CD4-positive, alpha-beta T cell (primary cell): Measurements from ENCODE around the gene EPB41L5. TPM values are rescaled to one million over a fixed set of nuclear protein-coding genes. Genes with fewer than 3 reads are reported as not detected.
"Not testable (repeated sequence)": the region's sequence is repeated elsewhere in the genome, so short reads cannot be mapped to it uniquely, and the experiment has no call there.

Experiments
- ATAC-seq: fragments of 200-7000 bp; cut with Tn5 transposase; one replicate; pipeline ENCODE4 v1.10.0; 2022; ENCODE audit warnings: mild to moderate bottlenecking; ENCODE audit not compliant: poor library complexity
- CTCF ChIA-PET: fragments of 350-600 bp; sonication (Branson Sonifier 250); formaldehyde crosslinking; loops from one replicate; lab custom pipeline; 2021; ENCODE audit warnings: antibody characterized with exemption, inconsistent platforms; lab: Charles Lee
- POLR2A ChIA-PET: fragments of 350-600 bp; sonication (Branson Sonifier 250); formaldehyde crosslinking; loops from one replicate; lab custom pipeline; 2021; ENCODE audit warnings: antibody characterized with exemption, inconsistent platforms; lab: Charles Lee
- DNase-seq, 14 experiments: peaks; one replicate each; pipeline ENCODE4 v3.0.0-alpha.2; 2013 to 2020; ENCODE audit warnings: mixed read lengths in 2 of 14
- H3K27ac ChIP-seq, 2 donors: one replicate each; pipeline versions ENCODE4 v1.5.1 to v1.7.0; 2013; ENCODE audit warnings: low read length in 2 of 2, low read depth in 1 of 2, mild to moderate bottlenecking in 1 of 2
- H3K27me3 ChIP-seq, 2 experiments: 1 replicate in 1 of 2; 2 replicates in 1 of 2; pipeline versions ENCODE4 v1.6.1 to v1.7.0; 2013; ENCODE audit warnings: low read length in 2 of 2, control low read depth in 1 of 2, mild to moderate bottlenecking in 1 of 2, moderate library complexity in 1 of 2; ENCODE audit not compliant: insufficient read depth in 2 of 2, control insufficient read depth in 1 of 2
- H3K36me3 ChIP-seq: one replicate; pipeline ENCODE4 v1.6.1; 2013; ENCODE audit warnings: low read length, control low read depth; ENCODE audit not compliant: insufficient read depth
- H3K4me1 ChIP-seq: one replicate; pipeline ENCODE4 v1.6.1; 2013; ENCODE audit warnings: low read length, control low read depth; ENCODE audit not compliant: insufficient read depth
- H3K4me3 ChIP-seq: one replicate; pipeline ENCODE4 v1.5.1; 2013; ENCODE audit warnings: mild to moderate bottlenecking, low read length, moderate library complexity
- H3K9me3 ChIP-seq, 2 experiments: 1 replicate in 1 of 2; 2 replicates in 1 of 2; pipeline versions ENCODE4 v1.6.1 to v1.7.0; 2013; ENCODE audit warnings: low read length in 2 of 2, mild to moderate bottlenecking in 2 of 2, control low read depth in 1 of 2, moderate library complexity in 1 of 2; ENCODE audit not compliant: control insufficient read depth in 1 of 2, insufficient read depth in 1 of 2
- H3K27ac Mint-ChIP-seq: one replicate; pipeline ENCODE4 v1.8.0; 2020; ENCODE audit warnings: mixed read lengths
- H3K27me3 Mint-ChIP-seq: one replicate; pipeline ENCODE4 v1.8.0; 2021; ENCODE audit warnings: mixed read lengths
- H3K36me3 Mint-ChIP-seq: one replicate; pipeline ENCODE4 v1.8.0; 2021; ENCODE audit warnings: low read depth, mixed read lengths
- H3K4me1 Mint-ChIP-seq: one replicate; pipeline ENCODE4 v1.8.0; 2021; ENCODE audit warnings: low read depth, mixed read lengths
- H3K4me3 Mint-ChIP-seq: one replicate; pipeline ENCODE4 v1.8.0; 2020; ENCODE audit warnings: mild to moderate bottlenecking, mixed read lengths
- H3K9me3 Mint-ChIP-seq: one replicate; pipeline ENCODE4 v1.8.0; 2020; ENCODE audit warnings: mixed read lengths
- CTCF ChIP-seq: fragments of 200-600 bp; IDR thresholded peaks from one replicate; pipeline ENCODE4 v1.8.0; 2022; ENCODE audit warnings: antibody characterized with exemption, mild to moderate bottlenecking
- intact Hi-C, 2 experiments: fragments of 100-400 bp; cut with DNase I in 1 of 2; cut with micrococcal nuclease in 1 of 2; formaldehyde crosslinking; loops; one replicate each; pipeline versions ENCODE4 v1.15.1 to v1.9.0; 2023 to 2025; cut with DNase I, micrococcal nuclease
- total RNA-seq, 174 experiments: library from RNA in 2 of 174; stranded (reverse) in 2 of 174; gene quantifications; one replicate each; pipeline ENCODE4 v1.2.3 and lab custom pipeline; 2021 to 2026

EPB41L5 gene
- total RNA-seq, 2 experiments from 2014 or later = 4.6 to 5.1 TPM

- no peaks in the 10 kb centered on the region for H3K36me3 ChIP-seq
- no peak overlapping the region for H3K27ac ChIP-seq
- Mint-ChIP-seq H3K27ac (no peak overlapping the region), H3K36me3 (peaks cover 14% of the 10 kb centered on the region), H3K4me1 (no peaks in the 10 kb centered on the region), H3K27me3 (no peaks in the 10 kb centered on the region), H3K4me3 (no peak overlapping the region), H3K9me3 (no peaks in the 10 kb centered on the region)
- no peaks in the 10 kb centered on the region for H3K9me3 ChIP-seq
- ChIA-PET CTCF (no interaction called here), POLR2A (no interaction called here)
- no peaks in the 10 kb centered on the region for H3K4me1 ChIP-seq
- no peak for TF ChIP-seq CTCF
- no peak for ATAC-seq
- H3K27me3 ChIP-seq = no peaks in the 10 kb centered on the region
- intact Hi-C loops = no loop called here
- no peak overlapping the region for H3K4me3 ChIP-seq
- DNase-seq = no peak
Observed at GRCh38 chr2:120118018-120118417, 105.1 kb downstream of the EPB41L5 start.

GRCh38 chr2:120118471-120118870 is 105.6 kb downstream of the EPB41L5 start:
- H3K36me3 Mint-ChIP-seq = peaks cover 17% of the 10 kb centered on the region
- no peak for TF ChIP-seq CTCF
- no peaks in the 10 kb centered on the region for H3K9me3 ChIP-seq
- no peaks in the 10 kb centered on the region for H3K9me3 Mint-ChIP-seq
- no peaks in the 10 kb centered on the region for H3K4me1 ChIP-seq
- H3K4me1 Mint-ChIP-seq = no peaks in the 10 kb centered on the region
- H3K4me3 Mint-ChIP-seq = no peak overlapping the region
- no peak overlapping the region for H3K27ac ChIP-seq
- CTCF ChIA-PET = no interaction called here
- H3K36me3 ChIP-seq = no peaks in the 10 kb centered on the region
- ATAC-seq = no peak
- H3K27ac Mint-ChIP-seq = no peak overlapping the region
- no peaks in the 10 kb centered on the region for H3K27me3 ChIP-seq
- DNase-seq = no peak
- intact Hi-C loops = no loop called here
- POLR2A ChIA-PET = no interaction called here
- H3K27me3 Mint-ChIP-seq = no peaks in the 10 kb centered on the region
- H3K4me3 ChIP-seq = no peak overlapping the region

- H3K27me3 ChIP-seq, CTCF ChIA-PET, H3K4me3 Mint-ChIP-seq, intact Hi-C loops, POLR2A ChIA-PET, H3K27ac ChIP-seq, DNase-seq, H3K36me3 ChIP-seq, H3K27ac Mint-ChIP-seq, H3K4me3 ChIP-seq, H3K4me1 ChIP-seq, H3K9me3 Mint-ChIP-seq, H3K27me3 Mint-ChIP-seq, ATAC-seq, H3K4me1 Mint-ChIP-seq, H3K9me3 ChIP-seq: not testable (repeated sequence)
- peaks cover 22% of the 10 kb centered on the region for H3K36me3 Mint-ChIP-seq
Observed at GRCh38 chr2:120121337-120121736, 108.5 kb downstream of the EPB41L5 start.

GRCh38 chr2:120123090-120123489 is 110.2 kb downstream of the EPB41L5 start:
- no peak for DNase-seq
- ChIA-PET CTCF (interaction anchor here (0.7 kb wide), 1 partner anchor 498 kb away, joined by 3 read pairs; no protein-coding TSS in a partner anchor), POLR2A (no interaction called here)
- Mint-ChIP-seq H3K36me3 (peaks cover 17% of the 10 kb centered on the region), H3K9me3 (no peaks in the 10 kb centered on the region), H3K27ac (no peak overlapping the region), H3K27me3 (no peaks in the 10 kb centered on the region), H3K4me3 (no peak overlapping the region), H3K4me1 (no peaks in the 10 kb centered on the region)
- Histone ChIP-seq H3K27me3 (no peaks in the 10 kb centered on the region), H3K4me1 (no peaks in the 10 kb centered on the region), H3K9me3 (no peaks in the 10 kb centered on the region), H3K27ac (no peak overlapping the region), H3K36me3 (no peaks in the 10 kb centered on the region), H3K4me3 (no peak overlapping the region)
- intact Hi-C loops = no loop called here
- TF ChIP-seq CTCF = no peak
- no peak for ATAC-seq
